ENCODE data around the gene ASCL5.

DNA sequence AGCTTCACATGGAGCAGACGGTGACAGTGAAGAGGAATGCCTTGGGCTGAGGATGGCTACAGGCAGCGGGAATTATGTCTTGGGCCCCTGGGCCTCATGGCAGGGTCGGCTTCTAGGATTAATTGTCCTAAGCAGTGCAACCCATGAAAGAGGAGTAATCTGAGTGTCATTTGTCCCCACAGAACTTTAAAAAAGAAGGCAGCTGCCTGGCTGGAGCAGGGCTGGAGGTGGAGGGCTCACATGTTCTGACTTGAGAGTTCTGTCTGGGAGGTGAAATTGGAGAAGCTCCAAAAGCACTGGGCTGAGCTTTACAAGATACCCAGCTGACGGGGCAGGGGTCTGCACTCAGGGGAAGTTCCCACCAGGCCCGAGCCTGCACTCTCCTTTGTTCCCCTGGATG lies 37.4 kb downstream of the ASCL5 start:
- TF ChIP-seq POLR2A (IDR thresholded peaks at IDR 0.05; ENCODE audit: low read depth, low read length) (no peak), TAF1 (IDR thresholded peaks at IDR 0.05; ENCODE audit: borderline replicate concordance, low read depth, low read length) (no peak), POLR2AphosphoS5 (IDR thresholded peaks at IDR 0.05; ENCODE audit: low read depth, low read length) (no peak)
